TTC549 (cell line): ENCODE results near the gene PLEKHF1.
"Not testable (repeated sequence)": the region's sequence is repeated elsewhere in the genome, so short reads cannot be mapped to it uniquely, and the experiment has no call there.

ENCODE experiments used
- FAIRE-seq: peaks from 2 replicates; lab custom pipeline; 2012; peaks lifted over from hg19 to GRCh38; lab: Jason Lieb, UNC

PLEKHF1 gene

GRCh38 chr19:29665215-29665825 is at the start of gene PLEKHF1:
TSS of gene PLEKHF1 (plus strand) at chr19:29665461. CDS start at chr19:29673840, 8,379 bp downstream.
- FAIRE-seq, result no peak

- no peak for FAIRE-seq
Measured at GRCh38 chr19:29615891-29616425, 49.3 kb upstream of the PLEKHF1 start.

GRCh38 chr19:29616541-29616940 is 48.7 kb upstream of the PLEKHF1 start:
- no peak for FAIRE-seq

GRCh38 chr19:29617366-29618266 is 47.6 kb upstream of the PLEKHF1 start:
- FAIRE-seq, result no peak

- FAIRE-seq, result no peak
Measured at GRCh38 chr19:29618434-29618833, 46.8 kb upstream of the PLEKHF1 start.

- no peak for FAIRE-seq
Measured at GRCh38 chr19:29618871-29619270, 46.4 kb upstream of the PLEKHF1 start.

- FAIRE-seq, result no peak
Measured at GRCh38 chr19:29620931-29621351, 44.3 kb upstream of the PLEKHF1 start.

GRCh38 chr19:29622166-29623070 is 42.8 kb upstream of the PLEKHF1 start:
- FAIRE-seq, result no peak

- FAIRE-seq, result no peak
Measured at GRCh38 chr19:29623726-29624488, 41.4 kb upstream of the PLEKHF1 start.

GRCh38 chr19:29624489-29625185 is 40.6 kb upstream of the PLEKHF1 start:
- FAIRE-seq, result no peak

- FAIRE-seq, result no peak
Measured at GRCh38 chr19:29625186-29625651, 40.0 kb upstream of the PLEKHF1 start.

- no peak for FAIRE-seq
Measured at GRCh38 chr19:29626386-29626785, 38.9 kb upstream of the PLEKHF1 start.

- FAIRE-seq, result not testable (repeated sequence)
Measured at GRCh38 chr19:29626832-29627231, 38.4 kb upstream of the PLEKHF1 start.

GRCh38 chr19:29628661-29629385 is 36.4 kb upstream of the PLEKHF1 start:
- no peak for FAIRE-seq

- no peak for FAIRE-seq
Measured at GRCh38 chr19:29629836-29630534, 35.3 kb upstream of the PLEKHF1 start.

GRCh38 chr19:29630655-29631054 is 34.6 kb upstream of the PLEKHF1 start:
- FAIRE-seq, result no peak

GRCh38 chr19:29631450-29631849 is 33.8 kb upstream of the PLEKHF1 start:
- no peak for FAIRE-seq

- no peak for FAIRE-seq
Measured at GRCh38 chr19:29634002-29634401, 31.3 kb upstream of the PLEKHF1 start.

GRCh38 chr19:29634423-29635130 is 30.7 kb upstream of the PLEKHF1 start:
- no peak for FAIRE-seq
